ENCODE data around the gene DDX21. TPM values are rescaled to one million over a fixed set of nuclear protein-coding genes. Genes with fewer than 3 reads are reported as not detected.

Gene DDX21
- 44.2 and 55.4 TPM in 2 replicates for total RNA-seq

GRCh38 chr10:68955832-68956532, at the start of gene DDX21:
Gene DDX21, plus strand, starts transcription at chr10:68956170. Its CDS starts 56 bp downstream, at chr10:68956226.

GRCh38 chr10:68988530-68989316, 32.8 kb downstream of the DDX21 start, which contains the start of gene KIFBP:
Gene KIFBP, plus strand, starts transcription at chr10:68988803. Its CDS starts 30 bp downstream, at chr10:68988833.

Other genes starting within 250 kb of the DDX21 start
- 20.0 and 34.5 TPM in 2 replicates for gene CCAR1, start 234.9 kb upstream of the DDX21 start, total RNA-seq
- not detected in 2 replicates for gene STOX1, start 128.6 kb upstream of the DDX21 start, total RNA-seq
- gene DDX50, start 54.9 kb upstream of the DDX21 start, total RNA-seq, result 35.2 and 39.5 TPM in 2 replicates
- 36.6 and 41.1 TPM in 2 replicates for gene KIFBP, start 32.6 kb downstream of the DDX21 start, total RNA-seq
- 574 and 715 TPM in 2 replicates for gene SRGN, start 131.9 kb downstream of the DDX21 start, total RNA-seq
- 28.2 and 33.2 TPM in 2 replicates for gene VPS26A, start 168.0 kb downstream of the DDX21 start, total RNA-seq
- gene SUPV3L1, start 224.1 kb downstream of the DDX21 start, total RNA-seq, result 13.2 and 13.3 TPM in 2 replicates

Measured in cardiac atrium fibroblast (primary cell).